Epithelial cell of esophagus (primary cell): ENCODE measurements around the gene FHL2.

Experiments used
- DNase-seq: peaks from one replicate; pipeline ENCODE4 v3.0.0; 2010; ENCODE audit warnings: low read depth
- H3K4me3 ChIP-seq: 2 replicates; pipeline ENCODE4 v1.5.1; 2011; ENCODE audit warnings: mild to moderate bottlenecking, low read length, control low read depth
- CTCF ChIP-seq: IDR thresholded peaks from 2 replicates; pipeline ENCODE4 v1.5.1; 2011; ENCODE audit warnings: low read depth, mild to moderate bottlenecking, low read length, control low read depth, inconsistent platforms; ENCODE audit not compliant: insufficient read depth; ENCODE audit errors: missing control alignments

Gene FHL2

DNA sequence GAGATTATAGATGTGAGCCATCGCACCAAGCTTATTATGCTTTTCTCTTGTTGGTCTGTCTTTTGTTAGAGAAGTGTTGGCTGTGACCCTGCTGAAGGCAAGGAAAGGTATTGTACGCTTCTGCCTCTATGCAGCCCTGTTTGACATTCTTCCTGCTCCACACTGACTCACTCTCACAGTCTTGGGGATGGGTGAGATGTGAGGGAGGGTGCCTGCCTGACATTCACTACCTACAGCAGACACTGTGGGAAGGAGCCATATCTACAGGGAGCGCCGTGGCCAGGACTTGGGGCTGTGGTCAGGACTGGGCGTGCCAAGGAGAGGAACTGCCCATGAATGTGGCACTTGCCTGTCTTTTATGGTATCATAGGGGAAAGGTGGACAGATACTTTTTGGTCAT is 43.9 kb upstream of the FHL2 start:
- no peak for DNase-seq
- no peak for TF ChIP-seq CTCF
- H3K4me3 ChIP-seq: no peak overlapping the region

DNA sequence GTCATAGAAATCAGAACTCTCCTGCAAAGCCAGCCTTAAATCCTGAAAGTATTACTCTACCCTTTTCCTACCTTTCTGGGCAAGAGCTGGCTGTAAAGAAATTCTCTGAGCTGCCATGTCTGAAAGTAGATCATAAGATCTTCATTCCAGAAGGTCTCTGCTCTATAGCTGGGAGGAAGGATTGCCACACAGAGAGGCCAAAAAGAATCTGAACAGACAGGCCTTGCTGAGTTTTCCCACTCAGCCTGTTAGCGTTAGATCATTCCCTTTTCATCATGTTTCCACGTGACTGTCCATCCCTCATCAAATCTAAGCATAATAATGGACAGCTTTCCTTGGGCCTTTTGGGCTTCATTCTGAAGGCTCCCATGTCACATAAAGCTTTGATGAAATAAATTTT is 43.2 kb upstream of the FHL2 start:
- no peak overlapping the region for H3K4me3 ChIP-seq
- no peak for TF ChIP-seq CTCF
- DNase-seq: peak; percentile 47

DNA sequence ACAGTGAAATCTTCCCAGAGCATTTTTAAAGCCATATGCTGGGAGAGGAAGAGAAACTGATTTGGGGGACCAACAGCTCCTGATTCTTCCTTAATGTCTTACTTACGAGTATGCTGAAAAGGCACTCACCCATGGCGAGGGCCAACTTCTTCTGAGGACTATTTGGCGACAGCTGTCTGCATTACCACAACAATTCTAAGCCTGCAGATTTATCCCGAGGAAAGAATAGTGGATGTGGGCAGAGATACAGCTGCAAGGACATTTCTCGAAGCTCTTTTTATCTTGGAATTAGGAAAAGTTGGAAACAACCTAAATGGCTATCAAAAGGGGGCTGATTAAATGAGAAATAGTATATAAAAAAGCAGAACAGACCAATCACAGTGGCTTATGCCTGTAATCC is 40.3 kb upstream of the FHL2 start:
- no peak for DNase-seq
- H3K4me3 ChIP-seq: no peak overlapping the region
- TF ChIP-seq CTCF: no peak

DNA sequence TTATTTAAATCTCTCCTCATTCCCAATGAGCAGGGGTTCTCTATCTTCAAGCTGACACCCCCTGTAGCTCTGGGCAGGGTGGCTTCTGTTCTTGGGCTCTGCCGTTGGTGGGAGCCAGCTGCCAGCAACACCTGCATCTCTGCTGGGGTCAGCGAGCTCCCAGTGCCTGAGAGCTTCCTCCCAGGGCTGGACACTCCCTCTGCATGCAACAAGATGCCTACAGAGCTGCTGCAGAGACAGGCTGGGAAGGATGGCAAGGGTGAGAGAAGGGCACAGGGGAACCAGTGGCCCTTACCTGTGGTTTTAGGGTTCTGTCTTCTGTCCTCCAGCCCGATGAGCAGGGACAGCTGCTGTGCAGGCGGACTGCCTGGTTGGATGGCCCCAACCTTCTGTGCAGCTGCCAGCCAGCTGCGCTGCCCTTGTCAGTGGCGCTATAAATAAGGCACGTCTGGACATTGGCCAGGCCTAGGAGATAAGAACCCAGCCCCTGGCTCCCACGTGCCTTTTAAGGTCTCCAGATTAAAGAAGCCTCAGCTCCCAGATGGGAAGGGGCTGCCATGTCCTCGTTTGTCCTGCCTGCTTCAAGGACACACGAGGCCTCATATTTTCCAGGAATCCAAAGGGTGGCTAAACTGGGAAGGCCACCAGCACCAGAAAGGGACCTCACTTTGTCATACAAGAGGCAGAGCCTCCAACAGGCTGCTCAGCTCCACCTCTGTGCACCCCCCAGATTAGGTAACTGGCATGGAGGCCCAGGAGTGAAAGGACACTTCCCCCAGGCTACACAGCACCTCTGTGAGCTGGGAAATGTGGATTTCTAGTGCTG is 39.5 kb upstream of the FHL2 start:
- no peak overlapping the region for H3K4me3 ChIP-seq
- DNase-seq: no peak
- no peak for TF ChIP-seq CTCF

DNA sequence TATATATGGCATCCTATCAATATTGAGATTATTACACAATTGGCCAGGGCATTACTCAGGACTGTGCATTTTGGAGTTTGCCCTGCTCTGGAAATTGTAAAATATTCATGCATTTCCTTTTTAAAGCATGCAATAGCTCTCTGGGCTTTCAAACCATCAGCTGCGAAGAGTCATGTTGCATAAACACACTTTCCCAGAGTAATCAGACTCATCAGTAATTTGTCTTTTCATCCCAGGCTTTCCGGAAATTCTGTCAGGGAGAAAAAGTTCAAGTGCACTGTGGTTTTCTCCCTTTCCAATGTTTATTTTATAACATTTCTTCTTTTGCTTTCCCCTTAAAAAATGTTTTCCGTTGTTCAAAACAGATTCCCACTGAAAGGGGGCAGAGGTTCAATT is 38.9 kb upstream of the FHL2 start:
- DNase-seq: no peak
- no peak for TF ChIP-seq CTCF
- H3K4me3 ChIP-seq: no peak overlapping the region

GRCh38 chr2:105432749-105433148 is 33.9 kb upstream of the FHL2 start:
- H3K4me3 ChIP-seq: no peak overlapping the region
- DNase-seq: peak; percentile 38
- no peak for TF ChIP-seq CTCF

DNA sequence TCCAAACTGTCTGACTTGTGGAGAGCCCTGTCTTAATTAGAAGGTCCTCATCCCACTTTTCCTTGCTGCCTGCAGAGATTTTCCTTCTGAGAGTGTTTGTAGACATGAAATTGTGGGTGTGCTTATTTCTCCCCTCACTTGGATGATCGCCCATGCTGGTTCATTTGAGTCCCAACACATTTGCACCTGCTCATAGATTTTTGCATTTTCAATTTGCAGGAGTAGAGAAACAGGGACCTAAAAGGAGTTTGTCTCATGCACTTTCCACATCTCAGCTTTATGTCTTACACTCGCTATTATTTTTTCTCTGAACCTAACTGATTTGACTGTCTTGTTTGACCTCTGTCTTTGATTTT is 33.2 kb upstream of the FHL2 start:
- DNase-seq: no peak
- no peak for TF ChIP-seq CTCF
- H3K4me3 ChIP-seq: no peak overlapping the region
